Esophagus muscularis mucosa (tissue), 4 donors: ENCODE data around the gene LUC7L. TPM values are rescaled to one million over a fixed set of nuclear protein-coding genes. Genes with fewer than 3 reads are reported as not detected.
"Not testable (repeated sequence)": the region's sequence is repeated elsewhere in the genome, so short reads cannot be mapped to it uniquely, and the experiment has no call there.

Source experiments
- DNase-seq: peaks from one replicate; pipeline ENCODE4 v3.0.0-alpha.2; 2017; ENCODE audit errors: extremely low spot score
- H3K27ac ChIP-seq, 4 donors: fragments of 200-600 bp; sonication (generic); replicated peaks in 1 of 4; 1 replicate in 3 of 4; 2 replicates in 1 of 4; pipeline ENCODE4 v1.5.1; 2016 to 2019; ENCODE audit warnings: mild to moderate bottlenecking in 1 of 4
- H3K27me3 ChIP-seq, 4 donors: fragments of 200-600 bp; sonication (generic); one replicate each; pipeline versions ENCODE4 v1.5.1 to v1.6.0; 2016 to 2019
- H3K36me3 ChIP-seq, 4 donors: fragments of 200-600 bp; sonication (generic); one replicate each; pipeline ENCODE4 v1.5.1; 2016 to 2019
- H3K4me1 ChIP-seq, 4 donors: fragments of 200-600 bp; sonication (generic); one replicate each; pipeline ENCODE4 v1.5.1; 2016 to 2019
- H3K4me3 ChIP-seq, 4 donors: fragments of 200-600 bp; sonication (generic); 1 replicate in 2 of 4; 2 replicates in 2 of 4; pipeline ENCODE4 v1.5.1; 2016 to 2019; ENCODE audit warnings: mild to moderate bottlenecking in 4 of 4, moderate library complexity in 1 of 4
- H3K9me3 ChIP-seq, 4 donors: fragments of 200-600 bp; sonication (generic); 1 replicate in 3 of 4; 2 replicates in 1 of 4; pipeline ENCODE4 v1.5.1; 2016 to 2019
- EP300 ChIP-seq: sonication (generic); formaldehyde crosslinking; IDR thresholded peaks from one replicate; pipeline ENCODE4 v1.6.1; 2017; ENCODE audit warnings: antibody characterized with exemption
- POLR2A ChIP-seq: fragments of 450-650 bp; IDR thresholded peaks from one replicate; pipeline ENCODE4 v1.6.1; 2017; ENCODE audit warnings: antibody characterized with exemption, moderate library complexity, mild to moderate bottlenecking, low read depth
- POLR2AphosphoS5 ChIP-seq, 2 donors: sonication (generic); formaldehyde crosslinking; IDR thresholded peaks; one replicate each; pipeline ENCODE4 v1.6.1; 2017; ENCODE audit warnings: antibody characterized with exemption in 2 of 2
- WGBS: methylation state at CpG from one replicate; pipeline ENCODE4 v1.1.5; 2018; 5-methylcytosine and 5-hydroxymethylcytosine counted together
- intact Hi-C: fragments of 100-400 bp; cut with DNase I; formaldehyde crosslinking; loops from one replicate; pipeline ENCODE4 v1.15.1; 2023
- total RNA-seq, 4 donors: library from RNA; depleted of rRNA; stranded (reverse); fragments of >200 nt; gene quantifications; one replicate each; pipeline versions ENCODE4 v1.1.0 to v1.2.1, GENCODE V29; 2016
- TF ChIP-seq, protein P1 (sequence below), 3 experiments: fragments of 200-600 bp in 2 of 3; fragments of 450-650 bp in 1 of 3; sonication (generic) in 2 of 3; IDR thresholded peaks; one replicate each; pipeline ENCODE4 v1.5.1; 2017 to 2019; ENCODE audit warnings: antibody characterized with exemption in 3 of 3, mild to moderate bottlenecking in 2 of 3, moderate library complexity in 1 of 3

The LUC7L gene
- total RNA-seq, 4 donors from 2014 or later: 34.8 to 60.6 (median 50.2) TPM

GRCh38 chr16:230949-231348, 1.7 kb upstream of the LUC7L start:
- intact Hi-C loops: no loop called here
- TF ChIP-seq POLR2A (no peak), POLR2AphosphoS5 (IDR thresholded peaks at IDR 0.05) (no peak), EP300 (no peak)
- TF ChIP-seq, protein P1, sequence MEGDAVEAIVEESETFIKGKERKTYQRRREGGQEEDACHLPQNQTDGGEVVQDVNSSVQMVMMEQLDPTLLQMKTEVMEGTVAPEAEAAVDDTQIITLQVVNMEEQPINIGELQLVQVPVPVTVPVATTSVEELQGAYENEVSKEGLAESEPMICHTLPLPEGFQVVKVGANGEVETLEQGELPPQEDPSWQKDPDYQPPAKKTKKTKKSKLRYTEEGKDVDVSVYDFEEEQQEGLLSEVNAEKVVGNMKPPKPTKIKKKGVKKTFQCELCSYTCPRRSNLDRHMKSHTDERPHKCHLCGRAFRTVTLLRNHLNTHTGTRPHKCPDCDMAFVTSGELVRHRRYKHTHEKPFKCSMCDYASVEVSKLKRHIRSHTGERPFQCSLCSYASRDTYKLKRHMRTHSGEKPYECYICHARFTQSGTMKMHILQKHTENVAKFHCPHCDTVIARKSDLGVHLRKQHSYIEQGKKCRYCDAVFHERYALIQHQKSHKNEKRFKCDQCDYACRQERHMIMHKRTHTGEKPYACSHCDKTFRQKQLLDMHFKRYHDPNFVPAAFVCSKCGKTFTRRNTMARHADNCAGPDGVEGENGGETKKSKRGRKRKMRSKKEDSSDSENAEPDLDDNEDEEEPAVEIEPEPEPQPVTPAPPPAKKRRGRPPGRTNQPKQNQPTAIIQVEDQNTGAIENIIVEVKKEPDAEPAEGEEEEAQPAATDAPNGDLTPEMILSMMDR (IDR thresholded peaks at IDR 0.05): no peak
- peaks cover 19 to 43% (median 38%) of the 10 kb centered on the region in 4 donors for H3K4me1 ChIP-seq
- no peaks in the 10 kb centered on the region for H3K9me3 ChIP-seq
- no peak overlapping the region for H3K27ac ChIP-seq
- no peaks in the 10 kb centered on the region for H3K27me3 ChIP-seq
- no peak overlapping the region for H3K4me3 ChIP-seq
- peaks cover 11 to 19% (median 18%) of the 10 kb centered on the region in 4 donors for H3K36me3 ChIP-seq
- DNase-seq: no peak
- 67% methylated on average over 22 of the region's 22 CpGs for WGBS

DNA sequence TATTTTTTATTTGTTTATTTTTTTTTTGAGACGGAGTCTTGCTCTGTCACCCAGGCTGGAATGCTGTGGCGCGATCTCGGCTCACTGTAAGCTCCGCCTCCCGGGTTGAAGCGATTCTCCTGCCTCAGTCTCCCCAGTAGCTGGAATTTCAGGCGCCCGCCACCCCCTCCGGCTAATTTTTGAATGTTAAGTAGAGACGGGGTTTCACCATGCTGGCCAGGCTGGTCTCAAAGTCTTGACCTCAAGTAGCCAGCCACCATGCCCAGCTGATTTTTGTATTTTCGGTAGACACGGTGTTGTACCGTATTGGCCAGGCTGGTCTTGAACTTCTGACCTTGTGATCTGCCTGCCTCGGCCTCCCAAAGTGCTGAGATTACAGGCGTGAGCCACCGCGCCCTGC, 1.1 kb upstream of the LUC7L start:
- H3K27ac ChIP-seq, DNase-seq, H3K4me3 ChIP-seq, H3K9me3 ChIP-seq, H3K27me3 ChIP-seq, intact Hi-C loops: not testable (repeated sequence)
- Histone ChIP-seq H3K36me3 (peaks cover 14 to 25% (median 24%) of the 10 kb centered on the region in 4 donors), H3K4me1 (peaks cover 14 to 38% (median 32%) of the 10 kb centered on the region in 4 donors)
- WGBS: 94% methylated on average over 18 of the region's 18 CpGs

- Histone ChIP-seq H3K27ac (peak overlapping the region; percentile 97 to 99 (median 98)), H3K4me3 (peak overlapping the region; percentile 74 to 89 (median 83)), H3K9me3 (no peaks in the 10 kb centered on the region), H3K36me3 (peaks cover 14 to 31% (median 29%) of the 10 kb centered on the region in 4 donors), H3K27me3 (no peaks in the 10 kb centered on the region), H3K4me1 (peaks cover 14 to 37% (median 30%) of the 10 kb centered on the region in 4 donors)
- DNase-seq: no peak
- no peak for TF ChIP-seq POLR2A
- no peak for TF ChIP-seq EP300
- TF ChIP-seq POLR2AphosphoS5 (IDR thresholded peaks at IDR 0.05): no peak
- TF ChIP-seq, protein P1 (IDR thresholded peaks at IDR 0.05): no peak
- intact Hi-C loops: loop anchor here (5.0 kb wide), 1 partner anchor 122 kb away; the partner anchor contains the start of gene AXIN1
- WGBS: 80% methylated on average over 22 of the region's 22 CpGs
These were observed 557 bp upstream of the LUC7L start for GRCh38 chr16:229731-230281.

DNA sequence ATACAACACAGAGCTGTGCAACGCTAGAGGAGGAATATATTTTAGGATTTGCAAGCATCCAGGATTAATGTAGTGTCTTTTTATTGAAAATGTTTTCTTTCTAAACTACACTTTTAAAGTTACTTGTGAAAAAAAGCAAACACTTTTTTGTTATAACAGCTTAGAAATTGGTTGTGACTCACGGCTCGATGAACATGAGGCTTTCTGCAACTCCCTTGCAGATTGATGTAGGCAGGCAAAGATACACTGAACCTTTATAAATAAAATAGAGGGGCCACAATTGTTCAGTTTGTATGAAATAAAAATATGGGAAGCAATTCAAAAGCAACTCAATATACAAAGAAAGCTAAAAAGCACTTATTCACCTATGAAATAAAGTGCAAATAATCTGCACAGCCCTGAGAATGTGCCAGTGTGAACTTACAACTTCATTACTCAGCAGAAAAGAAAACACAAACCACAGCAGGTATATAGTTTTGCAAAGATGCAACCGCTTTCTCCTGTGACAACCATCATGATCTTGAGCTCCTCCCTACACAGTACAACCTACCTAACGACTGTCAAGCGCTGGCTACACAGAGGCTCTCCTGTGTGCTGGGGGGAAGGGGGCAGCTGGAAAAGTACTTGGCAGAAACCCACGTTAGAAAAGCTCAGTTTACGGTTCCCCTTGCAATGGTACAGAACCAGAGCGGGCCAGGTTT, 948 bp downstream of the LUC7L start:
- WGBS: 18% methylated on average over 9 of the region's 9 CpGs
- H3K4me3 ChIP-seq: peak overlapping the region; percentile 74 to 89 (median 83)
- TF ChIP-seq POLR2AphosphoS5 (IDR thresholded peaks at IDR 0.05) (no peak), EP300 (no peak), POLR2A (no peak)
- TF ChIP-seq, protein P1 (IDR thresholded peaks at IDR 0.05): no peak
- H3K36me3 ChIP-seq: peaks cover 26 to 46% (median 44%) of the 10 kb centered on the region in 4 donors
- no peaks in the 10 kb centered on the region for H3K9me3 ChIP-seq
- no peaks in the 10 kb centered on the region for H3K27me3 ChIP-seq
- no peak for DNase-seq
- peaks cover 14 to 32% (median 27%) of the 10 kb centered on the region in 4 donors for H3K4me1 ChIP-seq
- H3K27ac ChIP-seq: peak overlapping the region; percentile 97 to 99 (median 98)
- intact Hi-C loops: loop anchor here (5.0 kb wide), 1 partner anchor 124 kb away; the partner anchor contains the start of gene AXIN1

DNA sequence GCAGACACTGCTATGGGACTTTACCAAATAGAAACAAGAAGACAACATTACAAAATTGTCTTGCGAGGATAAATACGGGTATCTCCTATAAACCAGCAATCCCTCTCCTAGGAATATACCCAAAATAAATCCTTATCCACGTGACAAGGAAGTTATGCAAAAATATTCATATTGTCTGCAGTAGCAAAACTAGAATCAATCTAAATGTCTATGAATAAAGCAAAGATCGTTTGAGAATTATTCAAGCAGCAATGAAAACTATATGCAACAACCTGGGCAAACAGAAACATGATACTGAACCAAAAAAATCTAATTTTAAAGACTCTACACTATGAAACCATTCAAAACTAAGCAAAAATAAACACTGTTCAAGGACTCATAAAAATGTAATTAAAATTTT, 9.2 kb downstream of the LUC7L start:
- no peaks in the 10 kb centered on the region for H3K9me3 ChIP-seq
- no peak for DNase-seq
- peaks cover 49 to 100% (median 93%) of the 10 kb centered on the region in 4 donors for H3K36me3 ChIP-seq
- no peaks in the 10 kb centered on the region for H3K27me3 ChIP-seq
- intact Hi-C loops: no loop called here
- no peak overlapping the region for H3K4me3 ChIP-seq
- no peak overlapping the region for H3K27ac ChIP-seq
- WGBS: 64% methylated on average over 4 of the region's 4 CpGs
- TF ChIP-seq POLR2AphosphoS5 (IDR thresholded peaks at IDR 0.05): no peak
- TF ChIP-seq, protein P1 (IDR thresholded peaks at IDR 0.05): no peak
- no peak for TF ChIP-seq EP300
- TF ChIP-seq POLR2A: no peak
- H3K4me1 ChIP-seq: no peaks in the 10 kb centered on the region
